HG03280 (cell line): ENCODE data around the gene MTHFD1.

Source experiments
- ATAC-seq: cut with Tn5 transposase; IDR thresholded peaks from one replicate; pipeline ENCODE4 v1.9.1; 2021; ENCODE audit warnings: mild to moderate bottlenecking, moderate library complexity; ENCODE audit not compliant: unreplicated experiment

Gene MTHFD1

GRCh38 chr14:64405295-64405694 is 17.1 kb downstream of the MTHFD1 start:
- ATAC-seq: no peak

- ATAC-seq: no peak
Observed at GRCh38 chr14:64407329-64407728, 19.2 kb downstream of the MTHFD1 start.

- ATAC-seq: no peak
Observed at GRCh38 chr14:64409126-64409920, 21.2 kb downstream of the MTHFD1 start.

GRCh38 chr14:64410084-64410774 is 22.1 kb downstream of the MTHFD1 start:
- ATAC-seq: no peak

GRCh38 chr14:64411001-64411400 is 22.8 kb downstream of the MTHFD1 start:
- ATAC-seq: no peak

GRCh38 chr14:64412237-64412636 is 24.1 kb downstream of the MTHFD1 start:
- no peak for ATAC-seq

GRCh38 chr14:64416348-64416932 is 28.3 kb downstream of the MTHFD1 start:
- no peak for ATAC-seq

- no peak for ATAC-seq
Observed at GRCh38 chr14:64417055-64417770, 29.1 kb downstream of the MTHFD1 start.

GRCh38 chr14:64417771-64418125 is 29.6 kb downstream of the MTHFD1 start:
- ATAC-seq: no peak

- no peak for ATAC-seq
Observed at GRCh38 chr14:64419003-64419402, 30.9 kb downstream of the MTHFD1 start.

- ATAC-seq: no peak
Observed at GRCh38 chr14:64421166-64421565, 33.0 kb downstream of the MTHFD1 start.

- no peak for ATAC-seq
Observed at GRCh38 chr14:64422005-64422404, 33.9 kb downstream of the MTHFD1 start.

GRCh38 chr14:64422756-64423155 is 34.6 kb downstream of the MTHFD1 start:
- ATAC-seq: no peak

- ATAC-seq: no peak
Observed at GRCh38 chr14:64423987-64424386, 35.8 kb downstream of the MTHFD1 start.

- no peak for ATAC-seq
Observed at GRCh38 chr14:64434528-64434927, 46.4 kb downstream of the MTHFD1 start.

- no peak for ATAC-seq
Observed at GRCh38 chr14:64438181-64438841, 50.2 kb downstream of the MTHFD1 start.

GRCh38 chr14:64439141-64439540 is 51.0 kb downstream of the MTHFD1 start:
- no peak for ATAC-seq

GRCh38 chr14:64440494-64440893 is 52.3 kb downstream of the MTHFD1 start:
- no peak for ATAC-seq

GRCh38 chr14:64442300-64442988 is 54.3 kb downstream of the MTHFD1 start:
- ATAC-seq: no peak

- ATAC-seq: no peak
Observed at GRCh38 chr14:64444140-64444539, 56.0 kb downstream of the MTHFD1 start.
